Activated T-helper 1 cell treated with anti-CD3 and anti-CD28 coated beads, Interleukin-12 subunit alpha, Interleukin-12 subunit beta, Interleukin-2, Interleukin-4 antibody, amounts not matched to agents 30 ng/mL and 10 ng/mL and 1 ng/mL, durations not matched to agents 14 hours and 24 hours and 36 hours (primary cell): Measurements from ENCODE around the gene ZFY. TPM values are rescaled to one million over a fixed set of nuclear protein-coding genes. Genes with fewer than 3 reads are reported as not detected.
A peak's percentile ranks its signal among the peaks of the same experiment; 100 is the strongest.

ENCODE experiments used
- DNase-seq: peaks from one replicate; pipeline ENCODE4 v3.0.0; 2021; ENCODE audit warnings: low spot score
- H3K27ac Mint-ChIP-seq: one replicate; pipeline ENCODE4 v1.8.0; 2021; ENCODE audit warnings: mild to moderate bottlenecking, mixed read lengths
- H3K27me3 Mint-ChIP-seq: one replicate; pipeline ENCODE4 v1.8.0; 2022; ENCODE audit warnings: mild to moderate bottlenecking, moderate library complexity, mixed read lengths; ENCODE audit not compliant: insufficient read depth
- H3K36me3 Mint-ChIP-seq: one replicate; pipeline ENCODE4 v1.8.0; 2021; ENCODE audit warnings: low read depth, mixed read lengths
- H3K4me1 Mint-ChIP-seq: one replicate; pipeline ENCODE4 v1.8.0; 2021; ENCODE audit warnings: low read depth, mixed read lengths
- H3K4me3 Mint-ChIP-seq: one replicate; pipeline ENCODE4 v1.8.0; 2021; ENCODE audit warnings: mild to moderate bottlenecking, moderate library complexity, mixed read lengths
- H3K9me3 Mint-ChIP-seq: one replicate; pipeline ENCODE4 v1.8.0; 2021; ENCODE audit warnings: mixed read lengths
- intact Hi-C: fragments of 100-400 bp; cut with micrococcal nuclease; formaldehyde crosslinking; loops from one replicate; pipeline ENCODE4 v1.15.1; 2024
- total RNA-seq: library from RNA; stranded (reverse); gene quantifications from 2 replicates; pipeline ENCODE4 v1.2.3, GENCODE V29; 2022

Gene ZFY
- 16.3 and 19.5 TPM in 2 replicates for total RNA-seq

GRCh38 chrY:2934861-2935715 is at the start of gene ZFY:
Gene ZFY (plus strand): TSS chrY:2935381. CDS start chrY:2953937, 18,556 bp downstream.
- peaks cover 14% of the 10 kb centered on the region for H3K36me3 Mint-ChIP-seq
- H3K27me3 Mint-ChIP-seq: no peaks in the 10 kb centered on the region
- H3K4me3 Mint-ChIP-seq: peak within 1 kb of the TSS; percentile 87

GRCh38 chrY:2885880-2886279 is 49.3 kb upstream of the ZFY start:
- Mint-ChIP-seq H3K4me1 (peaks cover 29% of the 10 kb centered on the region), H3K27me3 (no peaks in the 10 kb centered on the region), H3K4me3 (no peak overlapping the region), H3K9me3 (peaks cover 5% of the 10 kb centered on the region), H3K36me3 (peaks cover 13% of the 10 kb centered on the region), H3K27ac (no peak overlapping the region)
- intact Hi-C loops: no loop called here
- no peak for DNase-seq

More at GRCh38 chrY:2934861-2935715, at the start of gene ZFY:
- H3K9me3 Mint-ChIP-seq: no peaks in the 10 kb centered on the region
- peaks cover 21% of the 10 kb centered on the region for H3K4me1 Mint-ChIP-seq
- peak; percentile 59 for DNase-seq
- H3K27ac Mint-ChIP-seq: peak within 1 kb of the TSS; percentile 99
- intact Hi-C loops: loop anchor here (1.0 to 5.0 kb wide), 3 partner anchors 22 to 94 kb away; partner anchors contain the start of gene RPS4Y1

GRCh38 chrY:2887386-2887785 is 47.8 kb upstream of the ZFY start:
- Mint-ChIP-seq H3K27ac (peak overlapping the region; percentile 91), H3K4me3 (peak overlapping the region; percentile 74), H3K4me1 (peaks cover 29% of the 10 kb centered on the region), H3K36me3 (peaks cover 6% of the 10 kb centered on the region), H3K27me3 (no peaks in the 10 kb centered on the region), H3K9me3 (no peaks in the 10 kb centered on the region)
- DNase-seq: peak; percentile 4
- intact Hi-C loops: no loop called here

- Mint-ChIP-seq H3K4me1 (peaks cover 29% of the 10 kb centered on the region), H3K36me3 (peaks cover 6% of the 10 kb centered on the region), H3K9me3 (no peaks in the 10 kb centered on the region), H3K4me3 (peak overlapping the region; percentile 74), H3K27me3 (no peaks in the 10 kb centered on the region), H3K27ac (peak overlapping the region; percentile 91)
- peak; percentile 3 for DNase-seq
- intact Hi-C loops: loop anchor here (1.0 to 2.0 kb wide), 4 partner anchors 25 to 48 kb away; partner anchors contain the start of gene RPS4Y1
These were observed 47.2 kb upstream of the ZFY start for GRCh38 chrY:2887955-2888354.

- H3K27ac Mint-ChIP-seq: no peak overlapping the region
- H3K4me3 Mint-ChIP-seq: no peak overlapping the region
- peaks cover 9% of the 10 kb centered on the region for H3K4me1 Mint-ChIP-seq
- H3K9me3 Mint-ChIP-seq: no peaks in the 10 kb centered on the region
- DNase-seq: no peak
- peaks cover under 1% of the 10 kb centered on the region for H3K36me3 Mint-ChIP-seq
- no peaks in the 10 kb centered on the region for H3K27me3 Mint-ChIP-seq
- intact Hi-C loops: no loop called here
These were observed 41.7 kb upstream of the ZFY start for GRCh38 chrY:2893471-2893870.

GRCh38 chrY:2896050-2896449 is 39.1 kb upstream of the ZFY start:
- no peak overlapping the region for H3K27ac Mint-ChIP-seq
- H3K36me3 Mint-ChIP-seq: no peaks in the 10 kb centered on the region
- no peaks in the 10 kb centered on the region for H3K9me3 Mint-ChIP-seq
- DNase-seq: no peak
- no peaks in the 10 kb centered on the region for H3K4me1 Mint-ChIP-seq
- no peak overlapping the region for H3K4me3 Mint-ChIP-seq
- no peaks in the 10 kb centered on the region for H3K27me3 Mint-ChIP-seq
- intact Hi-C loops: no loop called here

- no peak for DNase-seq
- intact Hi-C loops: no loop called here
- peaks cover under 1% of the 10 kb centered on the region for H3K36me3 Mint-ChIP-seq
- no peaks in the 10 kb centered on the region for H3K27me3 Mint-ChIP-seq
- H3K9me3 Mint-ChIP-seq: peaks cover 5% of the 10 kb centered on the region
- no peak overlapping the region for H3K27ac Mint-ChIP-seq
- no peaks in the 10 kb centered on the region for H3K4me1 Mint-ChIP-seq
- no peak overlapping the region for H3K4me3 Mint-ChIP-seq
These were observed 27.8 kb upstream of the ZFY start for GRCh38 chrY:2907356-2907755.

- Mint-ChIP-seq H3K9me3 (peaks cover 3% of the 10 kb centered on the region), H3K36me3 (no peaks in the 10 kb centered on the region), H3K27me3 (no peaks in the 10 kb centered on the region), H3K4me3 (no peak overlapping the region), H3K4me1 (peaks cover 7% of the 10 kb centered on the region), H3K27ac (no peak overlapping the region)
- intact Hi-C loops: loop anchor here (1.0 kb wide), 2 partner anchors 22 to 25 kb away; partner anchors contain the start of gene ZFY
- peak; percentile 7 for DNase-seq
These were observed 21.9 kb upstream of the ZFY start for GRCh38 chrY:2913066-2913815.

- no peak overlapping the region for H3K27ac Mint-ChIP-seq
- H3K4me1 Mint-ChIP-seq: peaks cover 12% of the 10 kb centered on the region
- no peaks in the 10 kb centered on the region for H3K27me3 Mint-ChIP-seq
- intact Hi-C loops: loop anchor here (2.0 kb wide), 1 partner anchor 93 kb away; the partner anchor contains the start of gene RPS4Y1
- H3K4me3 Mint-ChIP-seq: peak overlapping the region; percentile 87
- peaks cover 13% of the 10 kb centered on the region for H3K36me3 Mint-ChIP-seq
- DNase-seq: no peak
- no peaks in the 10 kb centered on the region for H3K9me3 Mint-ChIP-seq
These were observed 1.1 kb upstream of the ZFY start for GRCh38 chrY:2934078-2934477.

GRCh38 chrY:2935716-2936435 is 695 bp downstream of the ZFY start:
- Mint-ChIP-seq H3K4me1 (peaks cover 21% of the 10 kb centered on the region), H3K9me3 (no peaks in the 10 kb centered on the region), H3K4me3 (peak overlapping the region; percentile 87), H3K27me3 (no peaks in the 10 kb centered on the region), H3K27ac (peak overlapping the region; percentile 99), H3K36me3 (peaks cover 14% of the 10 kb centered on the region)
- intact Hi-C loops: loop anchor here (1.0 to 5.0 kb wide), 5 partner anchors 23 to 95 kb away; partner anchors contain the start of gene RPS4Y1
- peak; percentile 80 for DNase-seq

GRCh38 chrY:2936436-2936750 is 1.2 kb downstream of the ZFY start:
- intact Hi-C loops: loop anchor here (1.0 to 5.0 kb wide), 3 partner anchors 48 to 79 kb away; no protein-coding TSS in a partner anchor
- Mint-ChIP-seq H3K36me3 (peaks cover 14% of the 10 kb centered on the region), H3K4me3 (peak overlapping the region; percentile 87), H3K27ac (peak overlapping the region; percentile 99), H3K9me3 (no peaks in the 10 kb centered on the region), H3K4me1 (peaks cover 21% of the 10 kb centered on the region), H3K27me3 (no peaks in the 10 kb centered on the region)
- DNase-seq: no peak

- H3K4me1 Mint-ChIP-seq: peaks cover 21% of the 10 kb centered on the region
These were observed 2.0 kb downstream of the ZFY start for GRCh38 chrY:2937149-2937548.

More at GRCh38 chrY:2937149-2937548, 2.0 kb downstream of the ZFY start:
- Mint-ChIP-seq H3K9me3 (no peaks in the 10 kb centered on the region), H3K27ac (peak overlapping the region; percentile 99), H3K36me3 (peaks cover 10% of the 10 kb centered on the region), H3K4me3 (peak overlapping the region; percentile 87), H3K27me3 (no peaks in the 10 kb centered on the region)
- DNase-seq: no peak
- intact Hi-C loops: loop anchor here (1.0 to 5.0 kb wide), 2 partner anchors 12 to 80 kb away; no protein-coding TSS in a partner anchor
